ENCODE data around the gene MIP.
A peak's percentile ranks its signal among the peaks of the same experiment; 100 is the strongest.
"Not testable (repeated sequence)": the region's sequence is repeated elsewhere in the genome, so short reads cannot be mapped to it uniquely, and the experiment has no call there.

Gene MIP

GRCh38 chr12:56454557-56454956 is at the start of gene MIP:
Gene MIP, minus strand, starts transcription at chr12:56454657. Its CDS starts 44 bp downstream, at chr12:56454613.
- no peak for DNase-seq

GRCh38 chr12:56499879-56500278 is 45.4 kb upstream of the MIP start:
- DNase-seq, result not testable (repeated sequence)

- not testable (repeated sequence) for DNase-seq
These were observed 45.0 kb upstream of the MIP start for GRCh38 chr12:56499452-56499851.

- not testable (repeated sequence) for DNase-seq
These were observed 43.9 kb upstream of the MIP start for GRCh38 chr12:56498126-56498902.

- not testable (repeated sequence) for DNase-seq
These were observed 42.2 kb upstream of the MIP start for GRCh38 chr12:56496704-56497103.

- not testable (repeated sequence) for DNase-seq
These were observed 40.0 kb upstream of the MIP start for GRCh38 chr12:56494481-56494880.

- DNase-seq, result not testable (repeated sequence)
These were observed 39.6 kb upstream of the MIP start for GRCh38 chr12:56494106-56494415.

- not testable (repeated sequence) for DNase-seq
These were observed 39.1 kb upstream of the MIP start for GRCh38 chr12:56493409-56494105.

GRCh38 chr12:56490360-56490759 is 35.9 kb upstream of the MIP start:
- no peak for DNase-seq

GRCh38 chr12:56488041-56488955 is 33.8 kb upstream of the MIP start, which contains the start of gene GLS2:
Gene GLS2, minus strand, starts transcription at chr12:56488161. Its CDS starts 43 bp downstream, at chr12:56488118.
- peak; percentile 50 for DNase-seq

- peak; percentile 27 for DNase-seq
These were observed 33.1 kb upstream of the MIP start for GRCh38 chr12:56487448-56488040.

- no peak for DNase-seq
These were observed 32.2 kb upstream of the MIP start for GRCh38 chr12:56486694-56487093.

- DNase-seq, result no peak
These were observed 30.1 kb upstream of the MIP start for GRCh38 chr12:56484566-56484965.

GRCh38 chr12:56479625-56480024 is 25.2 kb upstream of the MIP start:
- DNase-seq, result no peak

GRCh38 chr12:56477521-56478225 is 23.2 kb upstream of the MIP start:
- DNase-seq, result no peak

GRCh38 chr12:56476972-56477432 is 22.5 kb upstream of the MIP start:
- DNase-seq, result no peak

GRCh38 chr12:56476143-56476542 is 21.7 kb upstream of the MIP start:
- DNase-seq, result no peak

- no peak for DNase-seq
These were observed 19.9 kb upstream of the MIP start for GRCh38 chr12:56474389-56474788.

- no peak for DNase-seq
These were observed 14.8 kb upstream of the MIP start for GRCh38 chr12:56469007-56469930.

GRCh38 chr12:56468216-56469006 is 14.0 kb upstream of the MIP start, which contains the start of gene SPRYD4:
Gene SPRYD4, plus strand, starts transcription at chr12:56468578. Its CDS starts 14 bp downstream, at chr12:56468592.
- DNase-seq, result peak; percentile 70
